Activated CD4-positive, alpha-beta T cell treated with anti-CD3 and anti-CD28 coated beads, Interleukin-2, Interleukin-6, amounts not matched to agents 100 ng/mL and 50 ng/mL, durations not matched to agents 16 hours and 8 hours (primary cell): ENCODE measurements around the gene NCKAP5.

Experiments
- DNase-seq: peaks from one replicate; pipeline ENCODE4 v3.0.0-alpha.2; 2020

NCKAP5 gene

DNA sequence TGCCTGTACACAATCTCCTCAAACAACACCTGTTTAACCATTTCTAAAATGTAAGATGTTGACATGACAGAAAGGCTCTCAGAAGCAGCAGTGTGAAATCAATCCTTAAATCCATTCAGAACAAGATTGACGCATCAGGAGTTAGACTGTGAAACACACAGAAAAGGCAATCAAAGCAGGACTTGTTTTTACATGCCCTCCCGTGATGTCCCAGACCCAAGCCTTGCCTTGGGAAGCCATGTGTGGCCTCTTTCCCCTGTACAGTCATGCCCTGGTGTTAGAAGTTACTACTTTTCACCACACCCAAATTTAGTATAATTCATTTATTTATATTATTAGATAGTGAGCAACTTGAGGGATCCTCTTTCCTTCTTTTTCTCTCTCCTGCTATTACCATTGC is 115.7 kb downstream of the NCKAP5 start:
- no peak for DNase-seq

DNA sequence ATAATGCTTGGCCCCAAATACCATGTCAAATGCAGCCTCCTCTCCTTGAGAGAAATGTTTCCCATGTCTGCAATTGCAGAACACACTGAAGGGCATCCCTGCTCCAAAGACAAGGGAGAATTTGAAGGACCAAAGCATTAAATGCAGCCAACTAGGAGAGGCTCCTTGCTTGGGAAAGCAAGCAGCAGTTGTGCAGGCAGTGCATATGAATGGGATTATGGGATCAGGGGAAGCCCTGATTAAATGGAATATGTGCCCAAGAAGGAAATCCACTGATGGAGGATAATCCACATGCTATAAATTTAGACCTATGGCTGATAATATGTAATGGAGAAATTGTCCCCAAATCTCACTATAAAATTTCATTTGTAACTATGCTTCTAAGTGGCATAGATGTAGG is 116.1 kb downstream of the NCKAP5 start:
- no peak for DNase-seq

DNA sequence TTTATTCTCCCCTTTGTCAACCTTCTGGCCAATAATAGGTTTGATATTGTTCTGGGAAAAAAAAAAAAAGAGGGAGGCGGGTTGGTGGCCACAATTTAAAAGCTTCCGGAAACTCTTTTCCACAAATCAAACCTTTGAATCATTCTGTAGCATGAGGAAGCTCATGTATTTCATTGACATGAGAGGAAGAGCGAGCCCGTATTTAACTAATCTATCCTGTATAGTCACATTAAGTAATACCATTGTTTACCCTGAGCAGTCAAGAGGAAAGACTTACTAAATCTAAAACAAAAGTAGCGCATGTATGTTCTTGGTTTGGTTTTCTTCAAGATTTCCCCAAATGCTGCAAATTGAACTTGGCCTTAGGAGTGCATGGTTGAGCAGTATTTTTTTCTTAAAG is 120.1 kb downstream of the NCKAP5 start:
- DNase-seq, result no peak

DNA sequence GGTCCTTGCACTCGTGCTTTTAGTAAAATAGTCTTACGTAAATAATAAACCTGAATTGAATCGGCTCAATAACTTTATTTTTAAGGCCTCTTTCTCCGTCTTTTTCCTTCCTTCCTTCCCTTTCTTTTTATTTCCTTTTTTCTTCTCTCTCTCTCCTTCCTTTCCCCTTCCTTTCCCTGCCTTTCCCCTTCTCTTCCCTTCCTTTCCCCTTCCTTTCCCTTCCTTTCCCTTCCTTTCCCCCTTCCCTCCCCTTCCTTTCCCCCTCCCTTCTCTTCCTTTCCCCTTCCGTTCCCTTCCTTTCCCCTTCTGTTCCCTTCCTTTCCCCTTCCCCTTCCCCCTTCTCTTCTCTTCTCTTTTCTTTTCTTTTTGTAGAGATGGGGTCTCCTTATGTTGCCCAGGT is 121.0 kb downstream of the NCKAP5 start:
- no peak for DNase-seq

DNA sequence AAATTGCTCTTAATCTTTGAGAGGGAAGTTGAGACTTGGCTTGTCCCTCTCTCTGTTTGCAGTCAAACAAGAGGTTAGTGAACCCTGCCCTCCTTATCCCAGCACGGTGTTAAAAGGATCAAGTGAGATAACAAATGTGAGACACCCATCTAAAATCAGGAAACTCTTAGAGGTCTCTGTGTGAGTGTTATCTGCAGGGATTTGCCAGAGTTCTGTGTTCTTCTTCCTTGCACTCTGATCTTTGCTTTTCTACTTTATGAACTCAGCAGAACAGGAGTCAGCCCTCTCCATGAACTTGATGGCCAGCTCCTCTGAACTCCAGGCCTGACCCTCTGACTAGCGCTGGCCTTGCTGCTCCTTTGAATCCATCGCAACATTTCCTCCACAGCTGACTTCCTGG is 123.8 kb downstream of the NCKAP5 start:
- DNase-seq, result no peak

DNA sequence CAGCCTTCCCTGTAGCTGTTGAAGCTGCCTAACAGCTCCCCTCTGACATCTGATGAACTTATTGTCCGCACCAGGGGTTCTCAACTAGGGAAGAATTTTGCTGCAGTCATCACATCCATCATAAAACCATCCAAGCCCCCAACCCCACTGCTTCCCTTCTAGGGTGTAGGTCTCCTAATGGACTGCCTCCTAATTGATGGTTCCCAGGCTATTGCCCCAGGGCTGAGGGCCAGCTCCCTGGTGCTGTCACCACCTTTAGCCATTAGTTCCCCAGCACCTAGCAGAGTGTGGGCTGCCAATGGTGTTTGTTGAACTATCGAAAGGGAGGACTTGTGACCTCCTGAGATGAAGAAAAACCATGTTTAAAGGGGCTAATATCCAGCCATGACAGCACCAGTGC is 125.9 kb downstream of the NCKAP5 start:
- no peak for DNase-seq

DNA sequence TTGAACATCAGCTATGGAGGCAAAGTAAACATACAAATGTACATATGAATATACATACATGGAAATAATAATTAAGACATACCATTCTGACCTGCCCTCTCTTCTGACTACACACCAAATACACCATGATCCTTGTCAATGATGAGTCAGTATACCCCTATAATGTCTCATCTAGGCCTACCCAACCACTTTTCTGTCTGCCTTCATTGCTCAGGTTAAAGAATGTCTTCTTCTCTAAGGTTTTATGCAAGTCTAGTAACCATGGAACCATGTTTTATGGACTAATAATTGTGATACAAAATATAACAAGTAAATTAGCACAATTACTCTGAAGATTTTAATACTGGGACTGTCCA is 128.7 kb downstream of the NCKAP5 start:
- DNase-seq, result no peak

DNA sequence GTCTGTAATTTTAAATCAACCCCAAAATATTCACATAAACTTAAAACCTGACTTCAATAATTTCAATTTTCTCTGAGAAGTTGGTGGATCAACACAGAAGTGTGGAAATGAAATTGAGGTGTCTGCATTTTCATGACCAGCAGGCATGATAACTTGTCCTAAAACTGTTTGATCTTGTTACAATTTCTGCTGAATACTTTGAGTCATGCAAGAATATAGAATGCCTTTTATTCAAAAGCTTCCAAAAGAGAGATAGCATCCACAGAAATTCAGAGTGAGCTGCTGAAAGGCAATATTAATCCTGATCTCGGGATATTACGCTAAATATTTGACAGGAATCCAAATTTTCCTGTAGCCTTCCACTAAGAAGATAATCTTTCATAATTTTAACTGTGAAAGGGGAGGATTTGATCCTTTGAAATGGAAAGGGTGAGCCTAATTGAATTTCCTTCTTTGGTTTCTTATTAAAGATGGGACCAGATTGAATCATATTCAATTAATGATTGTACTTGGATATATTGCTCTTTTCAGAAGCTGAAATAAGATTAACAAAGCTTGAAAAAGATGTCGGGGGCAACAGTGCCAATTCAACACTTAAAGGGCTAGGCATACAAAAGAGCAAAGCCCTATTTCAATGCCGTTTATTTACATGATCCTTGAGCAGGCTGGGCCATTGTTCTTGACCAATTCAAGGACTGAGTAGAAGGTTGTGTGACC is 129.3 kb downstream of the NCKAP5 start:
- no peak for DNase-seq

DNA sequence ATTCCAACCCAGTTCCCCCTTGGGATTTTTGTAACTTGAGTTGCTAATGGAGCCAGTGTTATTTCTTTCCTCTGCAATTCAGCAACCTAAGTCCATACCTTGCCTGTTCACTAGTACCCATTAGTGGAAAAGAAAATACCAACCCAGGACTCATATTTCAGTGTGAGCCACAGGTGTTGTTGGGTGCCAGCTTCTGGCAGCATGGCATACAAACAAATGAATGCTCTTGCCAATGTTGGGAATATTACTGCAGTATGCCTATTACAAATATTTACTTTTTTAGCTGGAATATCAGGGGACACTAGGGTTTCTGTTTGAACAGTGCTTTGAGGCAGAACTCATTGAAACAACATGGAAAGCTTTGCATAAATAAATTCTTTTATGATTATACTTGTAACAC is 130.2 kb downstream of the NCKAP5 start:
- no peak for DNase-seq

DNA sequence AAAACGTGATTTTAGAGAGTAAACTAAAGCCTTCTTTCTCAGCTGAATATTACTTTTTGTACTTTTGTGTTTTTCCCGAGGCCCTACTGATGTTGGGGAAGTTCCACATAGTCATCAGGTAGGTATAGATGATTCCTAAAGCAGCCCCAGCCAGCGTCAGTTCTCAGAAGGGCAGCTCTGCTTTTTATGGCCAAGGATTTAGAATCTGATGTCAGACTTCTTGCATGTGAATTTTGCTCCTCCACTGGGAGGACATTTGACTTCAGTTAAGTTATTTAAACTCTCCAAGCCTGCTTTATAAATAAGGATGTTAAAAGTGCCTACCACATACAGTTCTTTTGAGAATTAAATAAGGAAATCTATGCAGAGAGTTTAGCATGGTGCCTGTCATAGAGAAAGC is 130.8 kb downstream of the NCKAP5 start:
- DNase-seq, result no peak

DNA sequence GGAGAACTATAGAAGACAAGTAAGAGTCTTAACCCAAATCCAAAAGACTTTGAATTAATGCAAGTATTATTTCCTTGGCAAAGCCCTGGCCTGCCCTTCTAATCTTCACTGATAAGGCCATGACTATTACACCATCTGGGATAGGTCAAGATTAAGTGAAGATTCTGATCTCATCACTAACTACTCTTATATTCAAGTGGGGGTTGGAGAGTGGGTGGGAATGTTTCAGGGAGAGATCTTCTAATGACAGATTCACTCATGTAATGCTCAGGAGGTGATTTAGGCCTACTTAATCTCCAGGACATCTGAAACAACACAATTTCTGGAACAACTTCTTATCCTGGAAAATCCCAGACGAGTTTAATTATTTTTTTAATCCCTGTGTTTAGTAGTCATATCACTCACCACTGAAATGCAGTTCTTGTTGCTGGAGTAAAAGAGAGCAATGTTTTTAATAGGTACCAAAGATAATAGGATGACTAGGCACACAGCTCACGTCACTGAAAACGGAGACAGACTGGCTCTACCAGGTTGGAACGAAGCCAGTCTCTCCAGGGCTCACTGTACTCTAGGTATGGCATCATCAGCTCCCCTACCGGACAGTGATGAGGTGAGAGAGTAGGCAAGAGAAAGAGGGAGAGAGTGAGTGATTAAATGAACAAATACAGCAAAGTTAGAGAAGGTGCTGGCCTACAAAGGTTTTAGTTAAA is 133.1 kb downstream of the NCKAP5 start:
- no peak for DNase-seq

DNA sequence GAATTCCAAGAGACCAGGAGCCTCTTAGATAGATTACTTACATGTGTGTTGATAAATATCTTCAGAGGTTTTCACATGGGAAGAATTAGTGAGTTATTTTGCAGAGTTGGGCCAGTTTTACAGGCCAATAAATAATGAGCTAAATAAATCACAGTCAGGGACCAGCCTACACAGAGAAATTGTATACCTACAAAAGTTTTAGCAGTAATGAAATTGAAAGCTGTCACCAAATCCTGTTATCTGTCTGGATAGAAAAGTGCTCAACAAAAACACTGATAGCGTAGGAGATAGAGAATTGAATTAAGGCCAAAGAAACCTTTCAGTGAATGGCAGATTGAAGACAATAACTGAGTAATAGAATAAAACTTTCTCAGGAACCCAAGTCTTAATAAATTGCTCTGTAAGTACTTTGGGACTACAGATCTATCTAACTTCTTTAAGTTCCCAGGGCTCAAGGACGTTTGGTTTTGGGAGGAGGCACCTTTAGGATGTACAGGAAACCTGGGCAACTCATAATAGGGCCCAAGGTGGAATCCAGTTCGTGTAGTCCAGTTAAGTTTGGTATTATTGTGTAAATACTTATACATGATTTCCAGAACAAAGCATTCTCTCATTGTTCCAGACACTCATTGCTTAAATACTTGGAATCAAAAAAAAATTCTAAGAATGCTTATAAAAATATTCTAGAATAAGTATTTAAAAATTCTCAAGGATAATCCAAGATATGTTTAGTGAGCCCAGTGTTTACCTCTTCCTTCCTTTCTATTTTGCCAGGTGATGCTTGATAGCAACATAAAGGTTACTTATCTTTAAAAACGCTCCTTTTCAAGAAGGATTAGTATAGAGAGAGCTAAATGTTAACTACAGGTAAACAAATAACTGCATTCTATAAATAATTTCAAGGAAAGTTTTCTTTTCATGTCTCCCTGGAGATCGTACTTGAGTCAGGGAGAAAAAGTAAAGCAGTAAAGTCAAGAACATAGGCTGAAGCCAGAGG is 134.5 kb downstream of the NCKAP5 start:
- no peak for DNase-seq

DNA sequence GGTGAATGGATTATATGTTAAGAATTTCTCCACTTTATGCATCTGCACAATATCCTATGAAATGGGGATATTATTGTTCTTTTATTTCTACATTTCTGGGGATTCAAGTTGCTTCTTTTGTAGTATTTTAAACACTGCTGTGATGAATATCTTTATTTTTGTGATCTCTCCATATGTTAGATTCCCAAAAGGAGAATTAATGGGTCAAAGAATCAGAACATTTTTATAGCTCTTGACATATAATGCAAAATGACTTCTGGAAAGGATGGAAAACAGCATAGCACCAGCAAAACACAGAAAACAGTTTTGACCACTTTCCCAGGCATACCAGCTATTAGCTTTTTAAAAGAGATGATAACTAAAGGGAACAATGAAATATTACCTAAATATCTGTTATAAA is 135.5 kb downstream of the NCKAP5 start:
- no peak for DNase-seq

DNA sequence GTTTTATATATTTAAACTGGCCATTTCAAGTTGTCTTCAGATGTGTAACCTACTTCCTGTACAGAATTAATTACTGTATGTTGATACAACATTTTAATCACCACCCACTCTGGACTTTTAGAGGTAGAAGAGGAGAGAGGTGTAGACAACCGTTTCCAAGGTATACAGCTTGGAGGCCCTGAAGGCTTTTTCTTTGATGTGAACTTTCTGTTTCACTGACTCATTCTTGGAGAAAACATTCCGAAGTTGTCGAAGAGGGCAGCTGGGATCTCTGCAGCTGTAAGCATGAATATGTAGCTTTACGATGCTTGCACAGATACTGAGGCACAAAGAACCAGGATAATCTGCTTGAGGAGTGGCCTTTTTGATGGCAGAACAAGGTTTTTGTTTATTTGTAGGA is 137.0 kb downstream of the NCKAP5 start:
- no peak for DNase-seq

DNA sequence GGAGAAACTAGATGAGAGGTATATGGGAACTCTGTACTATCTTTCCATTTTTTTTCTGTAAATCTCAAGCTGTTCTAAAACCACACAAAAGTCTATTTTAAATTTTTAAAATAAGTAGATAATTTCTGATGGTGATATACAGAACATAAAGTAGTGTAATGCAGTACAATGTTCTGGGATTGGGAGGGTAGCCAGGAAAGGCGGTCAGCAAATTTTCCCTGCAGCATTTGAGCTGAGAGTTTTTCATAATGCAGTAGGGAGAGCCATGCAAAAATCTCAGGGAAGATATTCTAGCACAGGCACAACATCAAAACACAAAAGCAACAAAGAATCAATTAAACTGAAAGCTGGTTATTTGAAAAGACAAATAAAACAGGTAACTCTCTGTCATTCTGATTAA is 141.5 kb downstream of the NCKAP5 start:
- no peak for DNase-seq

DNA sequence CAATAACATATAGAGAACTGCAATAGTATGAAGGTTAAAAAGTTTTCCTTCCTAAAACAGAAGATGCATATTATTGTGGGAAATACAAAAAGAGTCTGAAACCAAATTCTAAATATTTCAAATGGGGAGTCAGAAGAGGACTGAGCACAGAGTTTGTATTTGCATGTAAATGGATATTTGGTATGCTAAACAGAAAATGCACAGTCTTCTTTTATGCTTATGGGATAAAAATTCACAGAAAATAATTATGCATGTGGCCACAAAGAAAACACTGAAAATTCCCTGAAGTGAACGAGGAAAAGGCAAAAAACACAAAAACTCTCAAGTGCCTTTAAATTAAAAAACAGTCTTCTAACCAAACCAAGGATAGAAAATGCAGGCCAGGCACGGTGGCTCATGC is 142.7 kb downstream of the NCKAP5 start:
- DNase-seq, result no peak

DNA sequence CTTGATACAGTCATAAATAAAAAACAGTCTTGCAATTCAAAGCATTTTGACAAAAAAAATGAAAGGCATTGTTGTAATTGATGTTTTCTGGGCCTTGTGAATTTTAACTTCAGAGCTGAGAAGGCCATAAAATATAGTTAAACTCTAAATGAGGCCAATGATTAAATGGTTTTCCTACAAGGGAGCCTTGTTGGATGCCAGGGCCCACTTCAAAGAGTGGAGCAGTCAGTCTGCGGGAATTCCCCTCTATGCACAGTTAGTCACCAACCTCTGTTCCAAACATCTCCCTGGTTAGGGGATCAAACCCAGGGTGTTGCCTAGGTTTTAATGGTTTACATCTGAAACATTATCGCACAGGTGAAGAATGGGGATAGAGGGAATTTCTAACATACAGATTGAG is 143.4 kb downstream of the NCKAP5 start:
- no peak for DNase-seq

DNA sequence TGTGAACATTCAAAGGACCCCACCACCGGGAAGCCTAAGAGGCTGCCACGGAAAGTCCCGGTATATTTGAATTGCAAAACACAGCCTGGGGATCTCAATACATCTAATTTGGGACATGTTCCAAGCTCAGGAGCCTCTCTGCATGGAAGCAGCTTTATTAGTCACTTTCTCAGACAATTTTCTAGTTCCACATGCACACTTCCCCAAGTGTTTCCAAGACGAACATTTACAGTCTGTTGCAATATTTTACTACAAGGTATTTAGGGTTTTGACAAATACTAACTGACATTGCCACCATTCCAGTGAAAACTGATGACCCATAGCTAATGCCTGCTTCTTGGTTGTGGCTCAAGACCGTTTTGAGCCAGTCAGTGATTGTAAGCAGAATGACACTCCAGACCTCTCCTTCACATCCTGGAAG is 145.3 kb downstream of the NCKAP5 start:
- DNase-seq, result no peak

DNA sequence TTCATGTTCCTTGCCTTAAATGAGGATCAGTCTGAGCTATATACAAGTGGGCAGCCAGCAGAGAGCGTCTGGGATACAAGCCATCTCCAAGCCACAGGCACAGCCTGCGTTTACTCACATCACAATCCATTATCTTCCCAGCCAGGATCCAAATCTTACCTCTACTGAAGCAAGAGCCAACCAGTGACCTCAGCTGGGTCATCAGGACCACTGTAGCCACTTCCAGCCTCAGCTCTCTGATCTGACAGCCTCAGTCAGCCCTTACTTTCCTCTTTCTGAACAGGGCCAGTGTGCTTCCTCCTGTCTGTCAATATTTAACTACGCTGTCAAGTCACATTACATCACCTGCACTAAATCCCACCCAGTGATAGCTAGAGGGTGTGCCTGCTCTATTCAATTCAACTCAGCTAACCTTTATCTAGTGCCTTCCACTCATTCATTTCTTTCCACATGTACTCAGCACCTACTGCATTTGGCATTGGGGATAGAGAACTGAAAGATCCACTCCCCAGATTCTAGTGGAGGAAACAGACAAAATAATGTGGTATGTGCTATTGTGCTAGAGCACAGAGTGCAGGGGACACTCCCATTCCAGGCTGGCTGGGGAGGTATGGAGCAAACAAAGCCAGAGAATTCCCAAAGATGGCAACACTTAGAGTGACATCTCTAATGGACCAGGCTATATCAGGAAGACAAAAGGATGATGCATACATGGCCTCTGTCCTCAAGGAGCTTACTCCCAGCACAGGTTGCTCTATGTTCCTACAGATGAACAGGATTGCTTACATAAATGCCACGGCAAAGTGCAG is 146.5 kb downstream of the NCKAP5 start:
- no peak for DNase-seq

DNA sequence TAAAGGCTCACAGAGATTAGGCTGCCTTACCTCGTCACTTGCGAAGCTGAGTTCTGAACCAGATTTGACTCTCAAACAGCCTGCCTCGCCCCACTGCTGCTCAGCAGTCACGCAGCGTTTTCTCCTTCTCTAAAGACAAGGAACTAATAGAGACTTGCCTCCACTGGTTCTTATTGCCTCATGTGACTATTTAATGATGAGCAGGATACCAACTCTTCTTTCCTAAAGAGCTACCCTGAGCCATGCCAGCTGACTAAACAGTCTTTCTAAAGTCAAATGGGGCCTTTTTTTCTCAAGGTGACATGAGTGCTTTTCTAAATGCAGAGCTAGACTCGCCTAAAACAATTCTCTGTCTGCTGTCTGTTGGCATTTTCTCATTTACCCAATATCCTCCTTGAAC is 147.5 kb downstream of the NCKAP5 start:
- no peak for DNase-seq

DNA sequence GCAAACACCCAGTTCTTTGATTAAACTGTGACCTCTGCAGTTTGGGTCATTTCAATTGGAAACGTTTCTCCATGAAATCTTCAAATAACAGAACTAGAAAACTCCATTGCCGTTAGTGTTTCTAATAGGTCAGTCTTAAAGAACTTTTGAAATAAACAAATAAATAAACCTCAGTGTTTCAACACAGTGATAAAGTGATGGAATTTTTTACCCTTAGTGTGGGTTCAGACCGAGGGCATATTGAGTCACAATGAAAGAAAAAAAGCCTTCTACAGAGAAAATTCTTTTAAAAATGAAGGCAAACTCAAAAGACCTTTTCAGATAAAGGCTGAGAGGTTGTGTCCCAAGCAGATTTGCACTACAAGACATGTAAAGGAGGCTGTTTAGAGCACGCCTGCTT is 149.6 kb downstream of the NCKAP5 start:
- DNase-seq, result no peak

DNA sequence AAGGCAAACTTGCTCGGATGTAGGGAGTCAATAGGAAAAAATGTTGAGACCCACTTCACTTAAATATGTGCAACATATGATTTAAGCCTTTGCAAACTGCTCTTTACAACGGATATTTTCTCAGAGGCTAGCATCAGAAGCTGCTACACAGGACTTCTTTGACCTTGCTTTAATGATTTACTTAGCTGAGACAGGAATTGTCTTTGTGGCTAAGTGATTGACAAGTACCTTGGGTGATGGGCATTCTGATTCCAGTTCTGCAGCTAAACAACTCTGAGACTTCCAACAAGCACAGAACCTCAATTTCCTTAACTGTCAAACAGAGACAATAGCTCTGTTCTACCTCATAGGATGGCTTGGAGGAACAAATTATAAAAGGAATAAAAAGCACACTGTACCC is 150.2 kb downstream of the NCKAP5 start:
- no peak for DNase-seq

DNA sequence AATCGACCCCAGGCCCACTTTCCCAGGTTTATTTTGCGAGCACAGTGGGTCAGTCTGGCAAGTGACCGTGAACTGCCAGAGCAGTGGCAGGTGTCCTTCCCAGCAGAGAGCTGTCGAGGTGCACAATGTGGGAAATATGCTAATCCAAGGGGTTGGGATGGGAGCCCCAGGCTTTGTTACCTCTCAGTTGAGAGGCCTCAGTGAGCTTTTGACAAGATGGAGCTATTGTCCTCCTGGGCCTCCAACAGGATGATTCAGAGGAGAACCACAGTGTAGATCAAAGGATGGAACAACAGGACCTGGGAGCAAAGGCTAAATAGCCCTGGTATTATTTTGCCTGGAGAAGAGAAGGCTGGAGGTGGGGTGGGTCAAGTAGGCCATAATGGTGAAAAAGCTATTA is 150.8 kb downstream of the NCKAP5 start:
- no peak for DNase-seq
